GM12873 (cell line): Measurements from ENCODE around the gene KMT2A.

Source experiments
- CTCF ChIP-seq: IDR thresholded peaks from 2 replicates; pipeline ENCODE4 v1.5.1; 2012; ENCODE audit warnings: low read depth, mild to moderate bottlenecking, moderate library complexity, low read length, control low read depth; ENCODE audit not compliant: insufficient read depth; ENCODE audit errors: missing control alignments

KMT2A gene

GRCh38 chr11:118570787-118571186, 134.5 kb downstream of the KMT2A start:
- no peak for TF ChIP-seq CTCF

DNA sequence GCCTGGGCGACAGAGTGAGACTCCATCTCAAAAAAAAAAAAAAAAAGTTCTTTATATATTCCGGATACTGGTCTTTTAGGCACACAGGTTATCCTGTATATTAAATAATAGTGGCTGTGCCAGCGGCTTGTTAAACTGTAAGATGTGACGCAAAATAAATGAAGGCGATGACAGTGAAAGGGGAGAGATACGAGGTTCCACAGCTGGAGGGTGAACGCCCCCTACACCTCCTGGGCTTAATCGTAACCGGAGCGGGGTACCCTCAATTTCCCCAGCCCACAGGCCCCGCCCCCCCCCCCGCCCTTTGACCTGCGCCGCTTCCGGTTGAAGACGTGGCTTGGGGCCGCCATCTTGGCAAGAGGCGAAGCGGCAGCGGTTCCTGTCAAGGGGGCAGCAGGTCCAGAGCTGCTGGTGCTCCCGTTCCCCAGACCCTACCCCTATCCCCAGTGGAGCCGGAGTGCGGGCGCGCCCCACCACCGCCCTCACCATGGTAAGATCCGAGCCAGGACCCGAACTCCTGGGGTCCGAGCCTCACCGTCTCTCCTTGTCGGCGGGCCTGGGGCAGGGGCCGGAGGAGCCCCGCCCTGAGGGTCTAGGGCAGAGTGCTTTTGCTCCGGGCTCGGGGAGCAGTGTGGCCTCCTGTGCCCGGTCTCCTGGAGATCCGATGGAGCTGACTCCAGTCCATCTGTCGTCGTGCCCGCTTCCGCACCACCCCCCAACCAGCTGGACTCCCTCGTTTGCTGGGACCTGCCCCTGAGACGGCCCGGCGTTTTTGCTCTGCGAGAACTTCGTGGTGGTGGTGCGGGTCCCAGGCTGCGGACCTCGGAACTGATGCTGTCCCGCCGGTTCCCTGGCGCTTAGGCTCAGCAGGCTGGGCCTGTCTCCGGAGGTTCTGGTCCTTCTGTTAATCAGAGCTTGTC, 136.0 kb downstream of the KMT2A start, which contains the start of gene ARCN1:
ARCN1 (plus strand) TSS at position 349 of the 920 bp plus-strand sequence; CDS start at position 488, 139 bp downstream.
- TF ChIP-seq CTCF, result no peak

GRCh38 chr11:118572981-118573550, 136.8 kb downstream of the KMT2A start:
- no peak for TF ChIP-seq CTCF

GRCh38 chr11:118574636-118575035, 138.3 kb downstream of the KMT2A start:
- TF ChIP-seq CTCF, result no peak
